ENCODE measurements around the gene ANKRD26. TPM values are rescaled to one million over a fixed set of nuclear protein-coding genes. Genes with fewer than 3 reads are reported as not detected.

Gene ANKRD26
- total and polyA plus RNA-seq, 9 of the 15 experiments (the other 6 are each of a cell fraction or from before 2014, with no cell fraction given), result 2.3 to 12.3 (median 4.9) TPM

DNA sequence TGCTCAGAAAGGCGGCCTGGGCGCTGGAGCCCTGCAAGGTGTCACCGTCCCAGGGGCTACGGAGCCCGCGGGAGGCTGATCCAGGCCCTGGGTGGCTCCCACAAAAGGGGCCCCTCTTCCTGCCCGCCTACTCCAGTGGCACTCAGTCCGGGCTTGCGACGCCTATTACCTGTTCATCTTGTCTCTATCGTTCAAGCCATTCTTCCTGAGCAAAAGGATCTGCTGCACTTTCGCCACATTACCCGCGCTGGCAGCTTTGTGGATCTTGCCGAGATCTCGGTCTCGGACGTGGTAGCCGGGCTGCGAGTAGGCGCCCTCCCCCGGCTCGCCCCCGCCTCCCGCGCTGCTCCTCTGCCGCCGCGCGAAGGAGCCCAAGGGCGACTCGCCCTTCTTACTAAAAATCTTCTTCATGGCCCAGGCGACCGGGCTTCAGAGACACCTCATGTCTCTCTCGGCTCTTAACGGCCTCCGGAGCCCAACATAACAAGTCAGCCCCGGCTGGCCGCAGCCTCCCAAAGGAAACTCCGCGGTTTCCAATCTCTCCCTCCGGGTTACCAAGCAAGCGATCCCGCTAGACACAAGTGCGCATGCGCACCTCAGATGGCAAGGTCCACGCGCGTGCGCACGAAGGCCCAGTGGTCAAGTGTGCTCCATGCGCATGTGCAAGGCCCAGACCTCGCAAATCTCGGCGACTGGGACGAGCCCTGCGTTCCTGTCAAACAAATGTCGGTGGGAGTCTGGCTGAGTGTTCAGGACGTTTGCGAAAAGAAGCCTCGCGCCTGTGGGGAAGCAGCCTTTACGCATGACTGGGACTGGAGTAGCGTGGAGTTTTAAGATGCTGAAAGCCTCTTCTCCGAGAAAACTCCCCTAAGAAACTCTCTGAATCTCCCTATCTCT is at the start of gene ANKRD26 (continued):
- TF ChIP-seq KHSRP (IDR thresholded peaks at IDR 0.05) (no peak), MAFK (IDR thresholded peaks at IDR 0.05; ENCODE audit: low read length) (no peak), EGR1 (conservative IDR thresholded peaks at IDR 0.05) (peak; percentile 99), CTBP1 (IDR thresholded peaks at IDR 0.05; ENCODE audit: borderline replicate concordance) (peak; percentile 37; the same call in 1 of the 2 replicates), MTA2 (IDR thresholded peaks at IDR 0.05; ENCODE audit: low read depth) (0 out of 2 replicates have a peak, but pooled peaks have one; percentile 1), TRIM28 (IDR thresholded peaks at IDR 0.05) (no peak), NFE2 (IDR thresholded peaks at IDR 0.05; ENCODE audit: low read depth) (peak; percentile 61; the same call in 1 of the 2 replicates), ARID2 (IDR thresholded peaks at IDR 0.05) (peak; percentile 48; the same call in 1 of the 2 replicates), THRAP3 (IDR thresholded peaks at IDR 0.05; ENCODE audit: borderline replicate concordance) (no peak), POLR2H (tag; IDR thresholded peaks at IDR 0.05; ENCODE audit: low read depth) (no peak), CREB1 (IDR thresholded peaks at IDR 0.05) (peak; percentile 54; the same call in 1 of the 2 replicates), CREB1 (CRISPR knock-in tag; IDR thresholded peaks at IDR 0.05) (no peak), KDM5B (IDR thresholded peaks at IDR 0.05; ENCODE audit: insufficient replicate concordance, low read depth, low read length) (peak; percentile 53)
- TF ChIP-seq, protein P1, sequence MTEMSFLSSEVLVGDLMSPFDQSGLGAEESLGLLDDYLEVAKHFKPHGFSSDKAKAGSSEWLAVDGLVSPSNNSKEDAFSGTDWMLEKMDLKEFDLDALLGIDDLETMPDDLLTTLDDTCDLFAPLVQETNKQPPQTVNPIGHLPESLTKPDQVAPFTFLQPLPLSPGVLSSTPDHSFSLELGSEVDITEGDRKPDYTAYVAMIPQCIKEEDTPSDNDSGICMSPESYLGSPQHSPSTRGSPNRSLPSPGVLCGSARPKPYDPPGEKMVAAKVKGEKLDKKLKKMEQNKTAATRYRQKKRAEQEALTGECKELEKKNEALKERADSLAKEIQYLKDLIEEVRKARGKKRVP (CRISPR knock-in tag; IDR thresholded peaks at IDR 0.05), result peak; percentile 9; the same call in 1 of the 2 replicates
- TF ChIP-seq, protein P2, sequence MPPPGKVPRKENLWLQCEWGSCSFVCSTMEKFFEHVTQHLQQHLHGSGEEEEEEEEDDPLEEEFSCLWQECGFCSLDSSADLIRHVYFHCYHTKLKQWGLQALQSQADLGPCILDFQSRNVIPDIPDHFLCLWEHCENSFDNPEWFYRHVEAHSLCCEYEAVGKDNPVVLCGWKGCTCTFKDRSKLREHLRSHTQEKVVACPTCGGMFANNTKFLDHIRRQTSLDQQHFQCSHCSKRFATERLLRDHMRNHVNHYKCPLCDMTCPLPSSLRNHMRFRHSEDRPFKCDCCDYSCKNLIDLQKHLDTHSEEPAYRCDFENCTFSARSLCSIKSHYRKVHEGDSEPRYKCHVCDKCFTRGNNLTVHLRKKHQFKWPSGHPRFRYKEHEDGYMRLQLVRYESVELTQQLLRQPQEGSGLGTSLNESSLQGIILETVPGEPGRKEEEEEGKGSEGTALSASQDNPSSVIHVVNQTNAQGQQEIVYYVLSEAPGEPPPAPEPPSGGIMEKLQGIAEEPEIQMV (tag; conservative IDR thresholded peaks at IDR 0.05; ENCODE audit: low read depth), result no peak
- TF ChIP-seq, protein P3, sequence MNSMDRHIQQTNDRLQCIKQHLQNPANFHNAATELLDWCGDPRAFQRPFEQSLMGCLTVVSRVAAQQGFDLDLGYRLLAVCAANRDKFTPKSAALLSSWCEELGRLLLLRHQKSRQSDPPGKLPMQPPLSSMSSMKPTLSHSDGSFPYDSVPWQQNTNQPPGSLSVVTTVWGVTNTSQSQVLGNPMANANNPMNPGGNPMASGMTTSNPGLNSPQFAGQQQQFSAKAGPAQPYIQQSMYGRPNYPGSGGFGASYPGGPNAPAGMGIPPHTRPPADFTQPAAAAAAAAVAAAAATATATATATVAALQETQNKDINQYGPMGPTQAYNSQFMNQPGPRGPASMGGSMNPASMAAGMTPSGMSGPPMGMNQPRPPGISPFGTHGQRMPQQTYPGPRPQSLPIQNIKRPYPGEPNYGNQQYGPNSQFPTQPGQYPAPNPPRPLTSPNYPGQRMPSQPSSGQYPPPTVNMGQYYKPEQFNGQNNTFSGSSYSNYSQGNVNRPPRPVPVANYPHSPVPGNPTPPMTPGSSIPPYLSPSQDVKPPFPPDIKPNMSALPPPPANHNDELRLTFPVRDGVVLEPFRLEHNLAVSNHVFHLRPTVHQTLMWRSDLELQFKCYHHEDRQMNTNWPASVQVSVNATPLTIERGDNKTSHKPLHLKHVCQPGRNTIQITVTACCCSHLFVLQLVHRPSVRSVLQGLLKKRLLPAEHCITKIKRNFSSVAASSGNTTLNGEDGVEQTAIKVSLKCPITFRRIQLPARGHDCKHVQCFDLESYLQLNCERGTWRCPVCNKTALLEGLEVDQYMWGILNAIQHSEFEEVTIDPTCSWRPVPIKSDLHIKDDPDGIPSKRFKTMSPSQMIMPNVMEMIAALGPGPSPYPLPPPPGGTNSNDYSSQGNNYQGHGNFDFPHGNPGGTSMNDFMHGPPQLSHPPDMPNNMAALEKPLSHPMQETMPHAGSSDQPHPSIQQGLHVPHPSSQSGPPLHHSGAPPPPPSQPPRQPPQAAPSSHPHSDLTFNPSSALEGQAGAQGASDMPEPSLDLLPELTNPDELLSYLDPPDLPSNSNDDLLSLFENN (IDR thresholded peaks at IDR 0.05; ENCODE audit: low read depth in 2 of 2, low read length in 2 of 2), result no peak
- TF ChIP-seq, protein P4, sequence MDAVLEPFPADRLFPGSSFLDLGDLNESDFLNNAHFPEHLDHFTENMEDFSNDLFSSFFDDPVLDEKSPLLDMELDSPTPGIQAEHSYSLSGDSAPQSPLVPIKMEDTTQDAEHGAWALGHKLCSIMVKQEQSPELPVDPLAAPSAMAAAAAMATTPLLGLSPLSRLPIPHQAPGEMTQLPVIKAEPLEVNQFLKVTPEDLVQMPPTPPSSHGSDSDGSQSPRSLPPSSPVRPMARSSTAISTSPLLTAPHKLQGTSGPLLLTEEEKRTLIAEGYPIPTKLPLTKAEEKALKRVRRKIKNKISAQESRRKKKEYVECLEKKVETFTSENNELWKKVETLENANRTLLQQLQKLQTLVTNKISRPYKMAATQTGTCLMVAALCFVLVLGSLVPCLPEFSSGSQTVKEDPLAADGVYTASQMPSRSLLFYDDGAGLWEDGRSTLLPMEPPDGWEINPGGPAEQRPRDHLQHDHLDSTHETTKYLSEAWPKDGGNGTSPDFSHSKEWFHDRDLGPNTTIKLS (IDR thresholded peaks at IDR 0.05; ENCODE audit: borderline replicate concordance, low read depth), result peak; percentile 76; the same call in 1 of the 2 replicates
- TF ChIP-seq, protein P5, sequence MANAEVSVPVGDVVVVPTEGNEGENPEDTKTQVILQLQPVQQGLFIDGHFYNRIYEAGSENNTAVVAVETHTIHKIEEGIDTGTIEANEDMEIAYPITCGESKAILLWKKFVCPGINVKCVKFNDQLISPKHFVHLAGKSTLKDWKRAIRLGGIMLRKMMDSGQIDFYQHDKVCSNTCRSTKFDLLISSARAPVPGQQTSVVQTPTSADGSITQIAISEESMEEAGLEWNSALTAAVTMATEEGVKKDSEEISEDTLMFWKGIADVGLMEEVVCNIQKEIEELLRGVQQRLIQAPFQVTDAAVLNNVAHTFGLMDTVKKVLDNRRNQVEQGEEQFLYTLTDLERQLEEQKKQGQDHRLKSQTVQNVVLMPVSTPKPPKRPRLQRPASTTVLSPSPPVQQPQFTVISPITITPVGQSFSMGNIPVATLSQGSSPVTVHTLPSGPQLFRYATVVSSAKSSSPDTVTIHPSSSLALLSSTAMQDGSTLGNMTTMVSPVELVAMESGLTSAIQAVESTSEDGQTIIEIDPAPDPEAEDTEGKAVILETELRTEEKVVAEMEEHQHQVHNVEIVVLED (CRISPR knock-in tag; IDR thresholded peaks at IDR 0.05), result peak; percentile 38

Data from K562 (cell line).